ENCODE data around the gene NDUFS7. TPM values are rescaled to one million over a fixed set of nuclear protein-coding genes. Genes with fewer than 3 reads are reported as not detected.

The NDUFS7 gene
- total RNA-seq, 3 donors from 2014 or later: 118 to 160 (median 148) TPM

DNA sequence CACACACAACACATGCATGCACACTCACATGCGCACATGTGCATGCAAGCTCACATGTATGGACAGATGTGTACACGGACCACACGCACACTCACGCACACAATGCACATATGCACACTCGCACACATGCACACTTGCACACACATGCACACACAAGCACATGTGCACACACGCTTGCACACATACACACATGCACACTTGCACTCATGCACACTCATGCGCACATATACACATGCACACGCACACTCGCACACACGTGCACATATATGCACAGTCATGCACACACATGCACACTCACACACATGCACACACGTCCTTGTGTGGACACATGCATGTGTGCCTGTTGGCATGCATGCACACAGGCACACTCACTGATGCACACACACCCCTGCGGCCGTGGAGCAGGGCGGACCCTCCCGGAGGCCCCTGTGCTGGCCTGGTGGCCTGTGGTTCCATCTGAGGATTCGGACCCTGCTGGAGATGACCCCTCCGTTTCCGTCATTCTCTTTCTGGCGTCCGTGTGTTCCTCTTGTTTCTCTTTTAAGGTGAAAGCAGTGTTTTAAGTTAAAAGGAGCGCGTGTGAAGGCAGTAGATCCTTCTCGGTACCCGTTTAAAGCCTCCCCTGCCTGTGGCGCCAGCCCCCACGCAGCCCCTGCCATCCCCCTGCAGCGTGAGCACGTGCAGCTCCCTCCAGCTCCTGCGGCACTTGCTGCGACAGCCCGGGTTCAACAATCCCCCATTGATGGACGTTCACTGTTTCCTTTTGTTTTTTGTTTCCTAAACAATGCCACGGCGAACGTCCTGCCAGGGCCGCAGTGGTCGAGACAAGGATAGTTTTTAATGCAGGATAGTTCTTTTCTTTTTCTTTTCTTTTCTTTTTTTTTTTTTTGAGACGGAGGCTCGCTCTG is 5.6 kb downstream of the NDUFS7 start:
- H3K36me3 ChIP-seq (ENCODE audit: low read depth): peaks cover 3% of the 10 kb centered on the region
- intact Hi-C loops (cut with DNase I, micrococcal nuclease): no loop called here
- H3K4me3 ChIP-seq: no peak overlapping the region
- no peak for DNase-seq
- H3K4me1 ChIP-seq (ENCODE audit: low read depth): peaks cover 11% of the 10 kb centered on the region
- H3K9me3 ChIP-seq: no peaks in the 10 kb centered on the region
- no peak for TF ChIP-seq CTCF (IDR thresholded peaks at IDR 0.05)
- no peak for ATAC-seq

DNA sequence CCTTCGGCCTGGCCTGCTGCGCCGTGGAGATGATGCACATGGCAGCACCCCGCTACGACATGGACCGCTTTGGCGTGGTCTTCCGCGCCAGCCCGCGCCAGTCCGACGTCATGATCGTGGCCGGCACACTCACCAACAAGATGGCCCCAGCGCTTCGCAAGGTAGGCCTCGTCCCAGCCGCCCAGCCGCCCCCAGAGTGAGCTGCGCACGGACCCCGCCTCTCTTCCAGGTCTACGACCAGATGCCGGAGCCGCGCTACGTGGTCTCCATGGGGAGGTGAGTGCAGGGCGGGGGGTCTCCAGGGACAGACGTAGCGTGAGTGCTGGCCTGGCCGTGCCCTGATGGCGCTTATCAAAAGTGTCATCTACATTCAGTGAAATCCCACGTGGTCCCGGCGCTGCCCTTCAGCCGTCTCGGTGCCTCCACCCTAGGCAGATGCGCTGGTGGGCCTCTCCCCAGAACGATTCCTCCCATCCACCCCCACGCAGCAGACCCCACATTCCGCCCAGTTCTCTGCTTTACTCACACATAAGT is 7.2 kb downstream of the NDUFS7 start:
- DNase-seq (no peak), ATAC-seq (no peak)
- Histone ChIP-seq H3K9me3 (no peaks in the 10 kb centered on the region), H3K36me3 (ENCODE audit: low read depth) (peaks cover 3% of the 10 kb centered on the region), H3K4me1 (ENCODE audit: low read depth) (no peaks in the 10 kb centered on the region), H3K4me3 (no peak overlapping the region)
- intact Hi-C loops (cut with DNase I, micrococcal nuclease): no loop called here
- no peak for TF ChIP-seq CTCF (IDR thresholded peaks at IDR 0.05)

DNA sequence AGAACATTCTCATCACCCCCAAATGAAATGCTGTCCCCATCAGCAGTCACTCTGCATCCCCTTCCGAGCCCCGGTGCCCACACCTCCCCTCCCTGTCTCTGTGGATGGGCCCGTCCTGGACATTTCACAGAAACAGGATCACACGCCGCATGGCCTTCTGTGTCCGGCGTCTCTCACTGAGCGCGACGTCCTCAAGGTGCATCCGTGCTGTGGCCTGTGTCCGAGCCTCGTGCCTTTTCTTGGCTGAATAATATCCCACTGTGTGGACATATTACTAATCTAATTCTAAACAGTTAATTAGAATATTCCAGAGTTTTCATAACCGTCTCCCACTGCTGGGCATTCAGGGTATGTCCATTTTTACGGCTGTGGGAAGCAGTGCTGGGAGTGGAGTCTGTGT is 8.7 kb downstream of the NDUFS7 start:
- ATAC-seq: no peak

DNA sequence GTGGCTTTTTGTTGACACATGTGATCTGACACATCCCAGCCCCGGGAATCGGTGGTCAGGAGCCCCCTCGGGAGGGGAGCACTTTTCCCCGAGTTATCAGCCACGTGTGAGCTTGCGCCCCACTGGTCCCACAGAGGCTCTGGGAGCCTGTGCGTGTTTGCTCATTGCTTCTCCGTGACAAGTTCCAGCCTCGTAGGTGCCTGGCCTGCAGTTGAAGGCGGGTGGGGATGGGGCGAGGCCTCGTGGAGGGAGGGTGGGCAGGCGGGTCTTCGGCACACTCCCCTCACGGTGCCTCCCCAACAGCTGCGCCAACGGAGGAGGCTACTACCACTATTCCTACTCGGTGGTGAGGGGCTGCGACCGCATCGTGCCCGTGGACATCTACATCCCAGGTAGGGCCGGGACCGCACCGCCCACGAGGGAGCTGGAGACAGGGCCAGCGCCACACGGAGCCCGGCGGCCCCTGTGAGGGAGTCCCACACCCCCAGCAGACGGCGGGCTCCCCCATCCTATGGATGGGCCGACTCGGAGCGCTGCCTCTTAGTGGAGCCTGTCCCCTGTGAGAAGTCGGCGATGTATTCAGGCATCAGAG is 9.3 kb downstream of the NDUFS7 start:
- no peak for DNase-seq
- ATAC-seq: no peak
- intact Hi-C loops (cut with DNase I, micrococcal nuclease): no loop called here
- Histone ChIP-seq H3K4me3 (no peak overlapping the region), H3K9me3 (no peaks in the 10 kb centered on the region), H3K4me1 (ENCODE audit: low read depth) (no peaks in the 10 kb centered on the region), H3K36me3 (ENCODE audit: low read depth) (peaks cover 3% of the 10 kb centered on the region)
- no peak for TF ChIP-seq CTCF (IDR thresholded peaks at IDR 0.05)

More for the DNA sequence above, 8.7 kb downstream of the NDUFS7 start:
- no peaks in the 10 kb centered on the region for H3K4me1 ChIP-seq (ENCODE audit: low read depth)
- no peak for DNase-seq
- peaks cover 3% of the 10 kb centered on the region for H3K36me3 ChIP-seq (ENCODE audit: low read depth)
- intact Hi-C loops (cut with DNase I, micrococcal nuclease): no loop called here
- no peak for TF ChIP-seq CTCF (IDR thresholded peaks at IDR 0.05)
- no peaks in the 10 kb centered on the region for H3K9me3 ChIP-seq
- H3K4me3 ChIP-seq: no peak overlapping the region

DNA sequence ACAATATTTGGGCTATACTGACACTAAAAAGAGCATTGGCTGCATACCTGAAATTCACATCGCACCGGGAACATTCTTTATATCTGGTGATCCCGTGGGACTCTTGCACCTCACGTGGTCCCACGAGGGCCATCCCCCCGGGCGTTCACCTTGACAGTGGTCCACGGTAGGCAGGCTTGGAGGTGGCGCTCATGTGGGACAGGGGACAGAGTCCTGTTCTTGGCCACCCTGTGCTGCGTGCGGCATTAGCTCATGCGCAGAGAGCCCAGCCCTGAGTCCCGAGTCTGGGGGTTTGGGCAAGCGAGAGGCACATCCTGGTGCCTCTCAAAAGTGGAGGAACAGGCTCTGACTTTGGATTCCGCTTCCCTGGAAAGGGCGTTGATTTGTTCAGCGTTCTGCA is 10.1 kb downstream of the NDUFS7 start:
- DNase-seq (no peak), ATAC-seq (no peak)
- no peak for TF ChIP-seq CTCF (IDR thresholded peaks at IDR 0.05)
- intact Hi-C loops (cut with DNase I, micrococcal nuclease): no loop called here
- no peaks in the 10 kb centered on the region for H3K4me1 ChIP-seq (ENCODE audit: low read depth)
- H3K36me3 ChIP-seq (ENCODE audit: low read depth): peaks cover 3% of the 10 kb centered on the region
- no peak overlapping the region for H3K4me3 ChIP-seq
- H3K9me3 ChIP-seq: no peaks in the 10 kb centered on the region

Measured in mucosa of descending colon (tissue), 3 donors.